Ramos (cell line): ENCODE data around the gene UPK3A.

Experiments
- in situ Hi-C: fragments of 300-500 bp; cut with MboI; formaldehyde crosslinking; loops from one replicate; pipeline ENCODE4 v1.14.3; 2022; ENCODE audit warnings: low sequenced_read_pairs; ENCODE audit not compliant: unreplicated experiment

UPK3A gene

DNA sequence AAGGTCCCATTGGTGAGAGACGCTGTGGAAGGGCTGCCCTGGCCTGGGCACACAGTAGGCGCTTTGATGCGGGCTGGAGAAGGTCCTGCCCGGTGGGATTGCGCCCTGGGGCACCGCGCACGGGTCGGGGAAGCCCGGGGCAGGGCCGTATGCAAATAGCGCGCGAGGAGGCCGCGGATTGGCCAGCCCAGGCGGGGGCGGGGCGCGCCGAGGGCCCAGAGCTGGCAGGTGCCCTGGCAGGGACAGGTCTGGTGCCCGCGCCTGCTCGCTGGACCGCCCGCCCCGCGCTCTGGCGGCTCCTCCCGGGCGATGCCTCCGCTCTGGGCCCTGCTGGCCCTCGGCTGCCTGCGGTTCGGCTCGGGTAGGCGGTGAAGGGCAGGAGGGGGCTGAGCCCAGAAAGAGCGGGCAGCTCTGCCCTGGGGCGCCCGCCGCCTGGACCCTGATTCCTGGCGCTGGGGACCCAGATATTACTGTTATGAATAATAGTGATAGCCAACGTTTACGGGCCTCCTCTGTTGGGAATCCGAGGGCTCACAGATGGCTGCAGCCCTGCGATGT is at the start of gene UPK3A:
Gene UPK3A (plus strand): TSS at position 245 of the 558 bp plus-strand sequence. CDS start 65 bp downstream, at position 310.
- in situ Hi-C loops = no loop called here

- in situ Hi-C loops = no loop called here
These were observed 49.5 kb upstream of the UPK3A start for GRCh38 chr22:45235101-45235777.

DNA sequence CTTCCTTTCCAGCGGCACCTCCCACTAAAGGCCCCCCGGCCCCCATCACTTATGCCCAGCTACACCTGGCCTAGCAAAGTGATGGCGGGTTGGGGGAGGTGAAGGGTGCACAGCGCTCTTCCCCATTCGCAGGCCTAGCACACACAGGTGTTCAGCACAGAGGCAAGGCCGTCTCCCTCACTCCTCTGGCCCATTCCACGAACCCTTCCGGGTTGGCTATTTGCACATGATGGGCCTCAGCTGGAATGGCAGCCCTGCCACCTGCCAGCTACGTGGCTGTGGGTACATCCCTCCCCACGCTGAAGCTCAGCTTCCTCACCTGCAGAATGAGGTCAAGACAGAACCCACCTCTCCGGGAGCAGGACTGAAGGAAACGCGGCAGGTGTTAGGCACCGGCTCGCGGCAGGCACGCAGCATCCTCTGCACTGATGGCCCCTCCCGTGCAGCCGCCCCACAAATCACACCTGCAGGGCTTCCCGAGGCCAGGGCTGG is 48.9 kb upstream of the UPK3A start:
- in situ Hi-C loops = no loop called here

DNA sequence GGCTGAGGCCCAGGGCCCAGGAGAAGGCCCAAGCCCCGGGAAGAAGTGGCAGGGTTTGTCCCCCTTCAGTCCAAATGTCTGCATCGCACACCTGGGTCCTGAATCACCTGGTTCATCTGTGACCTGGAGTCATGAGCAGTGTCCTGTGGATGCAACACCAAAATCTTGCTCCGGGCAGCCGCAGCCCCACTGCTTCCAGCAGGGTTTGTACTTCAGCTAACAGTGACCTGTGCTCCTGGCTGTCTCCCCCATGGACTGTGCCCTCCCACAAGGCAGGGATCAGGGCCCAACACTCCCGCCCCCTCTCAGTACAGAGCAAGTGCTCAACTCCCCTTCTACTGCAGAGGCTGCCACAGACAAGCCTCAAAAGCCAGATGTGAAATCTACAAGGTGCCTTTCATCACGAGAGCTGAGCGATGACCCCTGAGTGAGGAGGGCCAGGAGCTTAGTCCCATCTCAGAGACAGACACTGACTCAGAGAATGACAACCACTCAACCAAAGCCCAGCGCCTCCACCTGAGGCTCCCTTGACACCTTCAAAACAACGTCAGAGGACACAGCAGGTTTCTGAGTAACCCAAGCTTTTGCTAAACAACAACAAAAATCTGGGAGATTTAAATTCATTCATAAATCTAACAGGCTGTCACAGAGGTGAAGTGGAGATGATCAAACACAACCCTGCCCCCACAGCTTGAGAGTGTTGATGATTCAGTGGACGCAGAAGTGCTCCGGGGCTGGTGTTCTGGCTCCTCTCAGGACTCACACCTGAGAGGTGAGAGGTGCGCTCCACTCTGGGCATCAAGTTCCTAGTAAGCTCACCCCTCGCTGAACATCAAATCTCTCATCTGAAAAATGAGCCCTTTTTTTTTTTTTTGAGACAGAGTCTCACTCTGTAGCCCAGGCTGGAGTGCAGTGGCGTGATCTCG is 47.4 kb upstream of the UPK3A start:
- in situ Hi-C loops = no loop called here

- in situ Hi-C loops = no loop called here
These were observed 46.4 kb upstream of the UPK3A start for GRCh38 chr22:45238076-45238956.

DNA sequence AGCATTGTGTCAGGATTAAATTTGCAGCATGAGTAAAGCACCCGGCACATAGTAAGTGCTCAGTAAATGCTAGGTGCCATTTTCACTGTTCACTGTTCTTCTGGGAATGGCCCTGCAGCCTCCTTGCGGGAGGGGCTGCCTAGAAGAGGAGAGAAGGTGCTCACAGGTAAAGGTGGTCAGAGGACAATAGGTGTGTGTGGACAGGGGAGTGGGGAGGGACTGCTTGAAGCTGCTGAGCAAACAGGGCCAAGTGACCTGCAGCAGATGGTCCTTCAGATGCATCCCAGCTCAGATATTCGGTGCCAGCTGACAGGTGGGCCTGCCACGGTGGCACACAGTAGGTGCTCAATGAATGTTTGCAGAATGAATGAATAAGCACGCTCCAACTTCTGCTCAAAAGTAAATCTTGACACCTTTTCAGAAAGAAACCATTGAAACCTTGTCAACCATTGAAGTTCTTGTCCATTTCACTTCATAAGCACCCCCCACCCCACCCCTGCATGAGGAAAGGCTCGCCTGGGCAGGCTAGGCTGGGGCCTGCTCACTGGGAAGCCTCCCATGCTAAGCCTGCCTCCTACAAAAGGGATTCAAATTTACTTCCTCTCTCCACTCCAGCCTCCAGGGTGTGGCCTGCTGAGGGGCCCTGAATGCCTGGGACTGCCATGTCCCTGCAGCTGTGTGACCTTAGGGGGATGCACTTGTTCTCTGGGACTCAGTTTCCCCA is 45.6 kb upstream of the UPK3A start:
- in situ Hi-C loops = no loop called here

DNA sequence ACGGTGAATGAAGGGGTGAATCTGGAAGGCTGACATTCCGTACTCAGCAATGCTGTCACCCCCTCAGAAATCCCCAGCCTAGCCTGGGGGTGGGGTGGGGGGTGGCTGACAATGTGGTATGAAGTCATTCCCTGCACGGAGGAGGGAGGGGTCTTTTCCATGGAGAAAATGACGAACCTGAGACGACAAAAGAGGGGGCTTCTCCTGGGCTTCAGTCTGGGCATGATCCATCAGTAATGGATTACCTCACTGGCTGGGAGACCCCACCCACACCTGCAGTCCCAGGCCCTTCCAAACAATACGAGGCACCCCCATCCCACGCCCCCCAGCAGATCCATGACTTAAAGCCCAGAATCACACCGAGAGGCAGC is 45.1 kb upstream of the UPK3A start:
- in situ Hi-C loops = no loop called here

GRCh38 chr22:45240104-45240809 is 44.5 kb upstream of the UPK3A start:
- in situ Hi-C loops = no loop called here

DNA sequence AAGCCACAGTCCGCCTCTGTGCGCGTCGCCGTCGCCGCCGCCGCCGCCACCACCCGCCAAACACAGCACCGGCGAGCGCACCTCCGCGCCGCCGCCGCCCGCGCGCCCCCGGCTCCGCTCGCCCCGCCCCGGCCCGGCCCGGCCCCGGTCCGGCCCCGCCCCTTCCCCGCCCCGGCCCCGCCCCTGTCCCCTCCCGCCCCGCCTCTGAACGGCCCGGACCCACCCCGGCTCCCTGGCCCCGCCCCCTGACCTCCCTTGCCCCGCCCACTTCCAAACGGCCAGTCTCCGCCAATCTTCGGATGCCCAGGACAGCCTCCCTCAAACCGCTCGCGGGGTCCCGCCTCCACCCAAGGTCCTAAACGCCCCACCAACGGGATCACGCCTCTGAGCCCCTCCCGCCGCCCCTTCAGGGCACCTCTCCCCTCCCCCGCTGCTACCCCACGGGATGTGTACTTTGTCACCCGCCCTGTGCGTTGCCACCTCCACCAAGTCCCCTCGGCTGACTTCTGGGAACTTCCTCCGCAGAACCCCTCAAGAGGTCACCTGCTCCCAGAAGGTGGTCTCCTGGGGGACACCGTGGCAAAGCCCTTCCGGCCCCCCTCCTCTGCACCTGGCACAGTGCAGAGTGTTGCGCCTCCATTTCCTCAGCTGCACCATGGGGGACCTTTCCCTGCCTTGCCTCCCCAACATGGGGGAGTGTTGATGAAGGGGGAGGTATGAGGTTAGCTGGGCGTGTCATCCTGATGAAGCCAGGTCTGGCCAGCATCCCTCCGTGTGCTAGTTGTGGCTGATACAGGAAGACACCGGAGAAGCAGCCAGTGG is 43.7 kb upstream of the UPK3A start, which contains the start of gene KIAA0930:
Gene KIAA0930 (minus strand): TSS at position 85 of the 822 bp plus-strand sequence. CDS start 191 bp downstream, outside the sequence.
- in situ Hi-C loops = no loop called here

GRCh38 chr22:45242778-45243191 is 42.0 kb upstream of the UPK3A start:
- in situ Hi-C loops = no loop called here

GRCh38 chr22:45244916-45245315 is 39.8 kb upstream of the UPK3A start:
- in situ Hi-C loops = no loop called here

DNA sequence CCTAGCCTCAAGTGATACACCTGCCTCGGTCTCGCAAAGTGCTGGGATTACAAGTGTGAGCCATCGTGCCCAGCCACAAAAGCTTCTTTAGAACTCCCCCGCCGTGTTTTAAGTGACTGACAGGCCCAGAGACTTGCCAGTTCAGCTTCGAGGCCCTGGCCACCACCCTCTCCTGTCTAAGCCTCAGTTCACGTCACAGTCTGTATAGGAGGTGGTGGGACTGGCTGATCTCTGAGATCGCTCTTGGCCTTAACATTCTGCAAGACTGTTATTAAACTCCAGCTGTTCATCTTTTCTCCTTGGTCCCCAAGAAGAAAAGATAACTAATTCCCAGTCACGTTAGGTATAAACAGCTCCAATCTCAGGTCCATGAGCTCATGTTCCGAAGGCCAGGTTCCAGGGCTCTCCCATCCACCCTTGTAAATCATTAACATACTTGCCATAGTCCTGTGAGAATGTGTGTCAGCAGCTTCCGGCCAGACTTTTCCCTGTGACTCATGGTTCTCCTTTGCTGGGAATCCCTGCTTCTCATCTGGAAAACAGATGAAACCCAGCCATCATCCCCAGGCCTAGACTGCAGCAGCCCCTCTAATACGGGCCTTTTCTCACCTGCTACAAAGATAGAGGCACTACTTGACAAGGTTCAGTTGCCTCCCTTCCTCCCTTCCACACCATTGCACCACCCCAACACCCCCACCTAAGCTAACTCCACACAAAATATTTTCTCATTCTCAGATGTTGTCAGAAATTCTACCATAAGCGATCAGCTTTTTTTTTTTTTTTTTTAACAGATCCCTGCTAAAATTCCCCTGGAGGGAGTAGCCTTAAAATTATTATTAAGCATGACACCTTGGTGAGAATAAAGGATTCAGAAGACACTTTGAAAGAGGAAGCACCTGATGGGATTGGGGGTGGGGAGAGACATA is 38.4 kb upstream of the UPK3A start:
- in situ Hi-C loops = no loop called here

GRCh38 chr22:45248832-45249561 is 35.8 kb upstream of the UPK3A start:
- in situ Hi-C loops = no loop called here

- in situ Hi-C loops = no loop called here
These were observed 32.9 kb upstream of the UPK3A start for GRCh38 chr22:45251825-45252224.

- in situ Hi-C loops = no loop called here
These were observed 31.6 kb upstream of the UPK3A start for GRCh38 chr22:45253039-45253641.

DNA sequence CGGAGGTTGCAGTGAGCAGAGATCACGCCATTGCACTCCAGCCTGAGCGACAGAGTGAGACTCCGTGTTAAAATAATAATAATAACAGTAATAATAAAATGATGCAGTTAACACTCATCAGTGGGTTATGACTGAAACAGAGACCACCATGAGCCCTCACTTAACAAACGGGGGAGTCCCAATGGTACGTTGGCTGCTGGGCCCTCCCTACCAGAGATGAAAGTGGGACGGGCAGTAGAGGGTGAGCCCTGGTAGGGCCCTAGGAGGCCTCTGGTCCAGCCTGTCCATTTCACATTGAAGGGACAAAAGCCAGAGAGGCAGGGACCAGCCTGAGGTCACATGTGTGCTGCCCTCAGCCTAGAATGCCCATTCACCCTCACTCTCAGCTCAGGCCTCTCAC is 30.4 kb upstream of the UPK3A start:
- in situ Hi-C loops = no loop called here
